M059J (cell line): ENCODE measurements around the gene NDUFS8. TPM values are rescaled to one million over a fixed set of nuclear protein-coding genes. Genes with fewer than 3 reads are reported as not detected.

Experiments used
- DNase-seq: peaks from one replicate; pipeline ENCODE4 v3.0.0-alpha.2; 2012; ENCODE audit warnings: low read depth
- total RNA-seq: library from RNA; depleted of rRNA; stranded (reverse); fragments of >200 nt; shearing (Covaris generic); gene quantifications from 2 replicates; pipeline ENCODE4 v1.2.3, GENCODE V29; 2014

Gene NDUFS8
- total RNA-seq, 1 experiment from 2014 or later = 295 TPM

- peak; percentile 57 for DNase-seq
Measured at GRCh38 chr11:68049509-68050370, 19.3 kb downstream of the NDUFS8 start.

GRCh38 chr11:68050371-68050841 lies 19.9 kb downstream of the NDUFS8 start:
- DNase-seq = no peak

GRCh38 chr11:68051191-68052136 lies 21.0 kb downstream of the NDUFS8 start:
- no peak for DNase-seq

- DNase-seq = no peak
Measured at GRCh38 chr11:68052137-68052873, 21.8 kb downstream of the NDUFS8 start.

GRCh38 chr11:68053117-68053516 lies 22.6 kb downstream of the NDUFS8 start:
- no peak for DNase-seq

GRCh38 chr11:68053981-68054812 lies 23.7 kb downstream of the NDUFS8 start:
- no peak for DNase-seq

- DNase-seq = no peak
Measured at GRCh38 chr11:68056317-68057285, 26.1 kb downstream of the NDUFS8 start.

GRCh38 chr11:68057807-68058206 lies 27.3 kb downstream of the NDUFS8 start:
- DNase-seq = no peak

GRCh38 chr11:68061508-68061907 lies 31.0 kb downstream of the NDUFS8 start:
- DNase-seq = no peak

- no peak for DNase-seq
Measured at GRCh38 chr11:68064926-68065325, 34.4 kb downstream of the NDUFS8 start.

GRCh38 chr11:68065841-68066240 lies 35.4 kb downstream of the NDUFS8 start:
- DNase-seq = no peak

GRCh38 chr11:68066742-68067141 lies 36.3 kb downstream of the NDUFS8 start:
- DNase-seq = no peak

- DNase-seq = no peak
Measured at GRCh38 chr11:68067991-68068390, 37.5 kb downstream of the NDUFS8 start.

GRCh38 chr11:68071281-68072048 lies 41.0 kb downstream of the NDUFS8 start:
- no peak for DNase-seq

GRCh38 chr11:68074584-68075352 lies 44.3 kb downstream of the NDUFS8 start:
- DNase-seq = no peak

- no peak for DNase-seq
Measured at GRCh38 chr11:68076371-68077042, 46.0 kb downstream of the NDUFS8 start.
